GM12865 (cell line): ENCODE results near the gene XAF1.
"Not testable (repeated sequence)": the region's sequence is repeated elsewhere in the genome, so short reads cannot be mapped to it uniquely, and the experiment has no call there.

Experiments used
- DNase-seq: peaks from one replicate; pipeline ENCODE4 v3.0.0; 2010; ENCODE audit warnings: low read depth
- H3K4me3 ChIP-seq: 2 replicates; pipeline ENCODE4 v1.5.1; 2011; ENCODE audit warnings: mild to moderate bottlenecking, low read depth, low read length, control low read depth
- CTCF ChIP-seq: IDR thresholded peaks from 2 replicates; pipeline ENCODE4 v1.5.1; 2011; ENCODE audit warnings: low read length, control low read depth, low read depth, inconsistent platforms; ENCODE audit not compliant: insufficient read depth; ENCODE audit errors: missing control alignments

Gene XAF1

GRCh38 chr17:6797718-6798351, 42.0 kb downstream of the XAF1 start:
- DNase-seq = no peak
- H3K4me3 ChIP-seq = no peak overlapping the region
- TF ChIP-seq CTCF = no peak

DNA sequence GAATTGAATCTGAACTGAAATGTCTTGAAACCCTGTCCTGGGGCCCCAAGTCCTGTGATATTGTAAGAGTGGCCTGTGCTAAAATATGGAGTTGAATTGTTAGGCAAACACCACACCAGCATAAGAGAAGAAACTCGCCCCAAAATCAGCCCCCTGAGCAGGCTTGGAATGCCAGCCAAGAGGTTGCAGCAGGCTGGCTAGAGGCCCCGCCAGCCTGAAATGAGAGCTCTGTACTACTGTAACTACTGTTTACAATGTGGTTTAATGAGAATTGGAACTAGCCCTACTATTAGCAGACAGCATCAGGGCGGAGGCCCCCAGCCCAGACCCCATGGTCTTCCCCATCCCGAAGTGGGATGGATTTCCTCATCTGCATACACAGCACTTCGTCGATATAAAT, 43.9 kb downstream of the XAF1 start:
- DNase-seq = no peak
- no peak overlapping the region for H3K4me3 ChIP-seq
- no peak for TF ChIP-seq CTCF

- TF ChIP-seq CTCF = no peak
- DNase-seq = no peak
- no peak overlapping the region for H3K4me3 ChIP-seq
Observed at GRCh38 chr17:6800422-6801027, 44.7 kb downstream of the XAF1 start.

DNA sequence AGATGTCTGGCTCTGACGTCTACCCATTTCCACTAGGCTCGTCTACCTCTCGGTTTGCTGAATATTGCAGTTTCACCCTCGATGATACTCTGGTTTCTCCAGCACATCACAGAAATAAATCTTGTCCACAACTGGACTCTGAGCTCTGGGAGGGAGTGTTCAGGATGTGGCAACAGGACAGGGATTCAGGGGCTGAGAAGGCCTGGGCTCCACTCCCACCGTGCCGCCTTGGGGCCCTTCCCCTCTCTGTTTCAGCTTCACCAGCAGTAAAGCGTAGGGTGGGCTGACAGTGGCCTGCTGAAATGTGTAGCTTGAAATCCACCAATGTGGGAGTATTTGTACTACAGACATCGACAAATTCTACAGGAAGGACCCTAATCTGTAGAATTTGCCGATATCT, 55.7 kb downstream of the XAF1 start:
- no peak overlapping the region for H3K4me3 ChIP-seq
- no peak for DNase-seq
- no peak for TF ChIP-seq CTCF

DNA sequence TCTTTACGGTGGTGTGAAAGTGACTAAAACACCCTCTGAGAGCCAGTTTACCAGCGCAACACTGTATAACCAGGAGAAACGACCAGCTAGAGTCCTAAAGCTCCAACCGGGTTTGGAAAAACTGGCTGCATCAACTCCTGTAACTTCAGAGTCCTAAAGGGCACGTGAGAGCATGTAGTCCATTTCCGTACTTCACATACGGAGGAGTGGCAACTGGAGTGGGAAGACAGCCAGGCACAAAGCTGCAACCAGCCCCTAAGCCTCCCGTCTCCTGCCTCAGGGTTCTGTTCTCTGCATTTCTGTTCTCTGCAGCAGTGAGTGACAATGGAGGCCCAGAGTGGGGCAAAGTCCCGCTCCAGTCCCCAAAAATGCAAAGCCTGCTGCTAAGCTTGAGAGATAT, 56.4 kb downstream of the XAF1 start:
- no peak for TF ChIP-seq CTCF
- no peak overlapping the region for H3K4me3 ChIP-seq

GRCh38 chr17:6815775-6816174, 59.9 kb downstream of the XAF1 start:
- TF ChIP-seq CTCF = no peak
- no peak for DNase-seq
- no peak overlapping the region for H3K4me3 ChIP-seq

More for the DNA sequence above, 56.4 kb downstream of the XAF1 start:
- no peak for DNase-seq

DNA sequence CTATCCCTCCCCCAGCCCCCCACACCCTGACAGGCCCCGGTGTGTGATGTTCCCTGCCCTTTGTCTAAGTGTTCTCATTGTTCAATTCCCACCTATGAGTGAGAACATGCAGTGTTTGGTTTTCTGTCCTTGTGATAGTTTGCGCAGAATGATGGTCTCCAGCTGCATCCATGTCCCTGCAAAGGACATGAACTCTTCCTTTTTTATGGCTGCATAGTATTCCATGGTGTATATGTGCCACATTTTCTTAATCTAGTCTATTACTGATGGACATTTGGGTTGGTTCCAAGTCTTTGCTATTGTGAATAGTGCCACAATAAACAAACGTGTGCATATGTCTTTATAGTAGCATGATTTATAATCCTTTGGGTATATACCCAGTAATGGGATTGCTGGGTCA, 60.5 kb downstream of the XAF1 start:
- not testable (repeated sequence) for DNase-seq, H3K4me3 ChIP-seq
